Hematopoietic multipotent progenitor cell treated with erythropoietin and hydrocortisone succinate and interleukin-3 and kit ligand, for 6 days (in vitro differentiated cells): Measurements from ENCODE around the gene GPBAR1.

Experiments
- DNase-seq: peaks from one replicate; pipeline ENCODE4 v3.0.0-alpha.2; 2015

The GPBAR1 gene

GRCh38 chr2:218245214-218245613 is 15.6 kb upstream of the GPBAR1 start:
- no peak for DNase-seq

- DNase-seq = no peak
Observed at GRCh38 chr2:218249691-218250090, 11.1 kb upstream of the GPBAR1 start.

GRCh38 chr2:218252509-218253231 is 8.1 kb upstream of the GPBAR1 start:
- DNase-seq = no peak

- no peak for DNase-seq
Observed at GRCh38 chr2:218253232-218253625, 7.6 kb upstream of the GPBAR1 start.

GRCh38 chr2:218255446-218255845 is 5.4 kb upstream of the GPBAR1 start:
- no peak for DNase-seq

- DNase-seq = no peak
Observed at GRCh38 chr2:218256612-218257350, 4.0 kb upstream of the GPBAR1 start.

- peak; percentile 81 for DNase-seq
Observed at GRCh38 chr2:218257390-218257981, 3.3 kb upstream of the GPBAR1 start.

GRCh38 chr2:218259099-218259961 is 1.5 kb upstream of the GPBAR1 start:
- DNase-seq = no peak

- DNase-seq = no peak
Observed at GRCh38 chr2:218260166-218260565, 649 bp upstream of the GPBAR1 start.

- no peak for DNase-seq
Observed at GRCh38 chr2:218261423-218262236, 815 bp downstream of the GPBAR1 start.

- DNase-seq = no peak
Observed at GRCh38 chr2:218262237-218262600, 1.4 kb downstream of the GPBAR1 start.

- no peak for DNase-seq
Observed at GRCh38 chr2:218262631-218263586, 2.1 kb downstream of the GPBAR1 start.

GRCh38 chr2:218263817-218264641 is 3.2 kb downstream of the GPBAR1 start:
- no peak for DNase-seq

GRCh38 chr2:218264773-218265561 is 4.2 kb downstream of the GPBAR1 start:
- no peak for DNase-seq

GRCh38 chr2:218265626-218266025 is 4.8 kb downstream of the GPBAR1 start:
- DNase-seq = no peak

- no peak for DNase-seq
Observed at GRCh38 chr2:218266316-218266979, 5.6 kb downstream of the GPBAR1 start.

- DNase-seq = no peak
Observed at GRCh38 chr2:218267259-218267658, 6.4 kb downstream of the GPBAR1 start.

- peak; percentile 100 for DNase-seq
Observed at GRCh38 chr2:218269900-218270720, 9.3 kb downstream of the GPBAR1 start, which contains the start of the genes AAMP and PNKD. Gene AAMP (minus strand): TSS chr2:218270137. CDS start chr2:218270086, 51 bp downstream. Gene PNKD (plus strand): TSS chr2:218270519. CDS start chr2:218270536, 17 bp downstream.
